Measurements from ENCODE around the gene GOLGA6B.
A peak's percentile ranks its signal among the peaks of the same experiment; 100 is the strongest.
"Not testable (repeated sequence)": the region's sequence is repeated elsewhere in the genome, so short reads cannot be mapped to it uniquely, and the experiment has no call there.

Gene GOLGA6B

GRCh38 chr15:72665706-72666105 lies 11.2 kb downstream of the GOLGA6B start:
- not testable (repeated sequence) for H3K9me3 ChIP-seq (ENCODE audit: control insufficient read depth, low read length); DNase-seq; H3K36me3 ChIP-seq (ENCODE audit: control insufficient read depth, insufficient read depth, low read length); H3K4me1 ChIP-seq (ENCODE audit: control insufficient read depth, insufficient read depth, low read length, poor library complexity, severe bottlenecking); H3K4me3 ChIP-seq (ENCODE audit: insufficient read depth, low read depth, low read length, poor library complexity, severe bottlenecking); H3K27me3 ChIP-seq (replicated peaks; ENCODE audit: control insufficient read depth, insufficient read depth, low read length, poor library complexity, severe bottlenecking); H3K27ac ChIP-seq (ENCODE audit: insufficient read depth, low read length, poor library complexity, severe bottlenecking)

- not testable (repeated sequence) for H3K4me1 ChIP-seq (ENCODE audit: control insufficient read depth, insufficient read depth, low read length, poor library complexity, severe bottlenecking); H3K27ac ChIP-seq (ENCODE audit: insufficient read depth, low read length, poor library complexity, severe bottlenecking); H3K4me3 ChIP-seq (ENCODE audit: insufficient read depth, low read depth, low read length, poor library complexity, severe bottlenecking); DNase-seq; H3K36me3 ChIP-seq (ENCODE audit: control insufficient read depth, insufficient read depth, low read length); H3K27me3 ChIP-seq (replicated peaks; ENCODE audit: control insufficient read depth, insufficient read depth, low read length, poor library complexity, severe bottlenecking); H3K9me3 ChIP-seq (ENCODE audit: control insufficient read depth, low read length)
Observed at GRCh38 chr15:72669803-72670202, 15.3 kb downstream of the GOLGA6B start.

GRCh38 chr15:72670656-72671352 lies 16.3 kb downstream of the GOLGA6B start:
- H3K27ac ChIP-seq (ENCODE audit: insufficient read depth, low read length, poor library complexity, severe bottlenecking); H3K4me3 ChIP-seq (ENCODE audit: insufficient read depth, low read depth, low read length, poor library complexity, severe bottlenecking); H3K36me3 ChIP-seq (ENCODE audit: control insufficient read depth, insufficient read depth, low read length); H3K9me3 ChIP-seq (ENCODE audit: control insufficient read depth, low read length); H3K27me3 ChIP-seq (replicated peaks; ENCODE audit: control insufficient read depth, insufficient read depth, low read length, poor library complexity, severe bottlenecking); H3K4me1 ChIP-seq (ENCODE audit: control insufficient read depth, insufficient read depth, low read length, poor library complexity, severe bottlenecking): not testable (repeated sequence)
- peak; percentile 29 to 62 (median 59) for DNase-seq

- H3K4me3 ChIP-seq (ENCODE audit: insufficient read depth, low read depth, low read length, poor library complexity, severe bottlenecking): no peak overlapping the region
- H3K27ac ChIP-seq (ENCODE audit: insufficient read depth, low read length, poor library complexity, severe bottlenecking): no peak overlapping the region
- H3K36me3 ChIP-seq (ENCODE audit: control insufficient read depth, insufficient read depth, low read length): no peaks in the 10 kb centered on the region
- DNase-seq: no peak
- no peaks in the 10 kb centered on the region for H3K9me3 ChIP-seq (ENCODE audit: control insufficient read depth, low read length)
- no peaks in the 10 kb centered on the region for H3K27me3 ChIP-seq (replicated peaks; ENCODE audit: control insufficient read depth, insufficient read depth, low read length, poor library complexity, severe bottlenecking)
- H3K4me1 ChIP-seq (ENCODE audit: control insufficient read depth, insufficient read depth, low read length, poor library complexity, severe bottlenecking): no peaks in the 10 kb centered on the region
Observed at GRCh38 chr15:72671525-72671924, 17.0 kb downstream of the GOLGA6B start.

- H3K4me1 ChIP-seq (ENCODE audit: control insufficient read depth, insufficient read depth, low read length, poor library complexity, severe bottlenecking): no peaks in the 10 kb centered on the region
- H3K36me3 ChIP-seq (ENCODE audit: control insufficient read depth, insufficient read depth, low read length): no peaks in the 10 kb centered on the region
- H3K4me3 ChIP-seq (ENCODE audit: insufficient read depth, low read depth, low read length, poor library complexity, severe bottlenecking): no peak overlapping the region
- H3K27ac ChIP-seq (ENCODE audit: insufficient read depth, low read length, poor library complexity, severe bottlenecking): no peak overlapping the region
- no peaks in the 10 kb centered on the region for H3K9me3 ChIP-seq (ENCODE audit: control insufficient read depth, low read length)
- H3K27me3 ChIP-seq (replicated peaks; ENCODE audit: control insufficient read depth, insufficient read depth, low read length, poor library complexity, severe bottlenecking): peaks cover 8% of the 10 kb centered on the region
- DNase-seq: no peak
Observed at GRCh38 chr15:72676838-72677237, 22.3 kb downstream of the GOLGA6B start.

- H3K4me1 ChIP-seq (ENCODE audit: control insufficient read depth, insufficient read depth, low read length, poor library complexity, severe bottlenecking): peaks cover 5% of the 10 kb centered on the region
- no peaks in the 10 kb centered on the region for H3K36me3 ChIP-seq (ENCODE audit: control insufficient read depth, insufficient read depth, low read length)
- DNase-seq: no peak
- H3K4me3 ChIP-seq (ENCODE audit: insufficient read depth, low read depth, low read length, poor library complexity, severe bottlenecking): no peak overlapping the region
- H3K27ac ChIP-seq (ENCODE audit: insufficient read depth, low read length, poor library complexity, severe bottlenecking): no peak overlapping the region
- H3K27me3 ChIP-seq (replicated peaks; ENCODE audit: control insufficient read depth, insufficient read depth, low read length, poor library complexity, severe bottlenecking): peaks cover 8% of the 10 kb centered on the region
- no peaks in the 10 kb centered on the region for H3K9me3 ChIP-seq (ENCODE audit: control insufficient read depth, low read length)
Observed at GRCh38 chr15:72680931-72681330, 26.4 kb downstream of the GOLGA6B start.

GRCh38 chr15:72682772-72683171 lies 28.3 kb downstream of the GOLGA6B start:
- Histone ChIP-seq H3K4me1 (ENCODE audit: control insufficient read depth, insufficient read depth, low read length, poor library complexity, severe bottlenecking) (peaks cover 5% of the 10 kb centered on the region), H3K27me3 (replicated peaks; ENCODE audit: control insufficient read depth, insufficient read depth, low read length, poor library complexity, severe bottlenecking) (peaks cover 8% of the 10 kb centered on the region), H3K4me3 (ENCODE audit: insufficient read depth, low read depth, low read length, poor library complexity, severe bottlenecking) (no peak overlapping the region), H3K27ac (ENCODE audit: insufficient read depth, low read length, poor library complexity, severe bottlenecking) (no peak overlapping the region), H3K36me3 (ENCODE audit: control insufficient read depth, insufficient read depth, low read length) (no peaks in the 10 kb centered on the region), H3K9me3 (ENCODE audit: control insufficient read depth, low read length) (no peaks in the 10 kb centered on the region)
- DNase-seq: no peak

- H3K27ac ChIP-seq (ENCODE audit: insufficient read depth, low read length, poor library complexity, severe bottlenecking): peak overlapping the region; percentile 81
- no peaks in the 10 kb centered on the region for H3K9me3 ChIP-seq (ENCODE audit: control insufficient read depth, low read length)
- peaks cover 5% of the 10 kb centered on the region for H3K4me1 ChIP-seq (ENCODE audit: control insufficient read depth, insufficient read depth, low read length, poor library complexity, severe bottlenecking)
- H3K4me3 ChIP-seq (ENCODE audit: insufficient read depth, low read depth, low read length, poor library complexity, severe bottlenecking): peak overlapping the region; percentile 87
- H3K36me3 ChIP-seq (ENCODE audit: control insufficient read depth, insufficient read depth, low read length): no peaks in the 10 kb centered on the region
- no peaks in the 10 kb centered on the region for H3K27me3 ChIP-seq (replicated peaks; ENCODE audit: control insufficient read depth, insufficient read depth, low read length, poor library complexity, severe bottlenecking)
- DNase-seq: no peak
Observed at GRCh38 chr15:72685301-72685924, 30.9 kb downstream of the GOLGA6B start.

GRCh38 chr15:72685925-72686794 lies 31.7 kb downstream of the GOLGA6B start, which contains the start of the genes BBS4 and HIGD2B:
BBS4 (plus strand) TSS chr15:72686207; CDS start chr15:72686228, 21 bp downstream.
HIGD2B (minus strand) TSS chr15:72686182; CDS start chr15:72676374, 9,808 bp downstream.
- Histone ChIP-seq H3K9me3 (ENCODE audit: control insufficient read depth, low read length) (no peaks in the 10 kb centered on the region), H3K4me3 (ENCODE audit: insufficient read depth, low read depth, low read length, poor library complexity, severe bottlenecking) (peak within 1 kb of the TSS; percentile 87), H3K27ac (ENCODE audit: insufficient read depth, low read length, poor library complexity, severe bottlenecking) (peak within 1 kb of the TSS; percentile 81), H3K4me1 (ENCODE audit: control insufficient read depth, insufficient read depth, low read length, poor library complexity, severe bottlenecking) (peaks cover 5% of the 10 kb centered on the region), H3K36me3 (ENCODE audit: control insufficient read depth, insufficient read depth, low read length) (peaks cover 5% of the 10 kb centered on the region), H3K27me3 (replicated peaks; ENCODE audit: control insufficient read depth, insufficient read depth, low read length, poor library complexity, severe bottlenecking) (no peaks in the 10 kb centered on the region)
- DNase-seq: peak; percentile 71 to 77 (median 73)
